ENCODE data around the gene CABP2. TPM values are rescaled to one million over a fixed set of nuclear protein-coding genes. Genes with fewer than 3 reads are reported as not detected.

The CABP2 gene
- total RNA-seq, 1 experiment from 2014 or later = not detected

DNA sequence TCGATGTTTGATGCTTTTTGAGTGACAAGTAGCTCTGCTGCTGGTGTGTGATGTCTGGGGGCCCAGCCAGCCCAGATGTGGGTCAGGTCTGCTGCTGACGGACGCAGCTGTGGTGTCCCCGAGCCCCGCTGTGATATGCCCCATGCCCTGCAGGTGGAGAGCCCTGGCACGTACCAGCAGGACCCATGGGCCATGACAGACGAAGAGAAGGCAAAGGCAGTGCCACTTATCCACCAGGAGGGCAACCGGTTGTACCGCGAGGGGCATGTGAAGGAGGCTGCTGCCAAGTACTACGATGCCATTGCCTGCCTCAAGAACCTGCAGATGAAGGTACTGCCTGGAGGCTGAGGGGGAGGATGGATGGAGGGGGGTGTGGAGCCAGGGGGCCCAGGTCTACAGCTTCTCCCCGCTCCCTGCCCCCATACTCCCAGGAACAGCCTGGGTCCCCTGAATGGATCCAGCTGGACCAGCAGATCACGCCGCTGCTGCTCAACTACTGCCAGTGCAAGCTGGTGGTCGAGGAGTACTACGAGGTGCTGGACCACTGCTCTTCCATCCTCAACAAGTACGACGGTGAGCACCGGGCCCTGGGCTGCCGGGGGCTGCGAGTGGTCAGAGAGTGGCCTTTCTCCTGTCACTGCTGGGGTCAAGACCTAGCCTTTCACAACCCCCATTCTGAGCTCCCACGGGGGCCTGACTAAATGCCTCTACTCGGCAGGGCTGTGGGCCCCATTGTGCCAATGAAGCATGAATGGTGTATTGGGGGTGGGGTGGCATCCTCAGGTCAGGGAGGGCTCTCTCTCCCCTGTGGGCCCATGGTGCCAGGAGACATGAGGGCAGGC lies 33.1 kb downstream of the CABP2 start:
- ChIA-PET POLR2A (ENCODE audit: unreplicated experiment) (no interaction called here), CTCF (no interaction called here)
- Histone ChIP-seq H3K4me1 (ENCODE audit: insufficient read depth, low read length) (no peaks in the 10 kb centered on the region), H3K27me3 (ENCODE audit: low read length) (no peaks in the 10 kb centered on the region), H2AFZ (ENCODE audit: low read length) (no peak overlapping the region), H4K20me1 (ENCODE audit: low read length) (no peaks in the 10 kb centered on the region), H3K79me2 (ENCODE audit: low read length) (peaks cover 2% of the 10 kb centered on the region), H3K27ac (ENCODE audit: low read length) (no peak overlapping the region), H3K9ac (ENCODE audit: low read length) (no peak overlapping the region), H3K9me2 (replicated peaks; ENCODE audit: low read length) (no peaks in the 10 kb centered on the region), H3K36me3 (ENCODE audit: low read depth, low read length) (no peaks in the 10 kb centered on the region; the same call in 1 of the 2 replicates), H3K4me2 (ENCODE audit: low read length) (no peak overlapping the region), H3K9me3 (ENCODE audit: low read length) (no peaks in the 10 kb centered on the region), H3F3A (ENCODE audit: low read length, unreplicated experiment) (no peaks in the 10 kb centered on the region), H3K4me3 (ENCODE audit: low read length) (no peak overlapping the region)
- ATAC-seq = no peak; the same call in 1 of the 2 replicates
- TF ChIP-seq, protein P1, sequence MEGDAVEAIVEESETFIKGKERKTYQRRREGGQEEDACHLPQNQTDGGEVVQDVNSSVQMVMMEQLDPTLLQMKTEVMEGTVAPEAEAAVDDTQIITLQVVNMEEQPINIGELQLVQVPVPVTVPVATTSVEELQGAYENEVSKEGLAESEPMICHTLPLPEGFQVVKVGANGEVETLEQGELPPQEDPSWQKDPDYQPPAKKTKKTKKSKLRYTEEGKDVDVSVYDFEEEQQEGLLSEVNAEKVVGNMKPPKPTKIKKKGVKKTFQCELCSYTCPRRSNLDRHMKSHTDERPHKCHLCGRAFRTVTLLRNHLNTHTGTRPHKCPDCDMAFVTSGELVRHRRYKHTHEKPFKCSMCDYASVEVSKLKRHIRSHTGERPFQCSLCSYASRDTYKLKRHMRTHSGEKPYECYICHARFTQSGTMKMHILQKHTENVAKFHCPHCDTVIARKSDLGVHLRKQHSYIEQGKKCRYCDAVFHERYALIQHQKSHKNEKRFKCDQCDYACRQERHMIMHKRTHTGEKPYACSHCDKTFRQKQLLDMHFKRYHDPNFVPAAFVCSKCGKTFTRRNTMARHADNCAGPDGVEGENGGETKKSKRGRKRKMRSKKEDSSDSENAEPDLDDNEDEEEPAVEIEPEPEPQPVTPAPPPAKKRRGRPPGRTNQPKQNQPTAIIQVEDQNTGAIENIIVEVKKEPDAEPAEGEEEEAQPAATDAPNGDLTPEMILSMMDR (conservative IDR thresholded peaks at IDR 0.05; ENCODE audit: low read depth, low read length) = no peak
- TF ChIP-seq EZH2 (IDR thresholded peaks at IDR 0.05; ENCODE audit: low read length, unreplicated experiment) = no peak
- DNase-seq = no peak
- TSS peak; percentile 47 for BruUV-seq (replicated peaks)
- intact Hi-C loops (cut with micrococcal nuclease) = no loop called here

DNA sequence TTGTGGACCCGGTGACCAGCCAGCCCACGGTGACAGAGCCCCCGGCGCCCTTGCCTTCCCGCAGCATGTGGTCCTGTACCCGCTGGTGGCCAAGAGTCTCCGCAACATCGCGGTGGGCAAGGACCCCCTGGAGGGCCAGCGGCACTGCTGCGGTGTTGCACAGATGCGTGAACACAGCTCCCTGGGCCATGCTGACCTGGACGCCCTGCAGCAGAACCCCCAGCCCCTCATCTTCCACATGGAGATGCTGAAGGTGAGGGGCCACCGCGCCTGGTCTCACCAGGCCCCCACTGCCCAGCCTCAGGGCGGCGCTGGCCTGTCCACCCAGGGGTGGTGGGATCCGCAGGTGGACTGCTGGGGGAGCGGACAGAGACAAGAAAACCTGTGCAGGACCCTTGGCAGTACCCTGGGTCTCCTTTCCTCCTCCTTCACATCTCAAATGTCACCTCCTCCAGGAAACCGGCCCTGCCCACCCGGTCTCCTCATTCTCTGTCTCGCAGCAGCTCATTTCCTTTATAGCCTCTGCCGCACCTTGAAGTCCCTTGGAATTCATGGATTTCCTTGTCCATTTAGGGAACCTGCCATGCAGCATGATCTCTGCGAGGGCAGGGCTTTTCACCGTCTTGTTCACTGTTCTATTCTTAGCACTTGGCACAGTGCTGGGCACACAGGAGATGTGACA lies 33.9 kb downstream of the CABP2 start:
- no peak overlapping the region for H3K9ac ChIP-seq (ENCODE audit: low read length)
- H4K20me1 ChIP-seq (ENCODE audit: low read length) = no peaks in the 10 kb centered on the region
- peaks cover 9% of the 10 kb centered on the region for H3K79me2 ChIP-seq (ENCODE audit: low read length)
- no peak overlapping the region for H3K27ac ChIP-seq (ENCODE audit: low read length)
- intact Hi-C loops (cut with micrococcal nuclease) = no loop called here
- no peaks in the 10 kb centered on the region; the same call in 1 of the 2 replicates for H3K36me3 ChIP-seq (ENCODE audit: low read depth, low read length)
- H3K4me3 ChIP-seq (ENCODE audit: low read length) = no peak overlapping the region
- TF ChIP-seq, protein P1 (conservative IDR thresholded peaks at IDR 0.05; ENCODE audit: low read depth, low read length) = no peak
- TF ChIP-seq EZH2phosphoT487 (IDR thresholded peaks at IDR 0.05; ENCODE audit: borderline replicate concordance, low read length) = no peak
- TF ChIP-seq EZH2 (IDR thresholded peaks at IDR 0.05; ENCODE audit: low read length, unreplicated experiment) = no peak
- ChIA-PET CTCF (no interaction called here), POLR2A (ENCODE audit: unreplicated experiment) (no interaction called here)
- no peaks in the 10 kb centered on the region for H3K27me3 ChIP-seq (ENCODE audit: low read length)
- H3K9me3 ChIP-seq (ENCODE audit: low read length) = no peaks in the 10 kb centered on the region
- no peaks in the 10 kb centered on the region for H3F3A ChIP-seq (ENCODE audit: low read length, unreplicated experiment)
- no TSS peak for BruUV-seq (replicated peaks)
- no peaks in the 10 kb centered on the region for H3K9me2 ChIP-seq (replicated peaks; ENCODE audit: low read length)
- no peak overlapping the region for H3K4me2 ChIP-seq (ENCODE audit: low read length)
- DNase-seq (no peak), ATAC-seq (no peak)
- no peak overlapping the region for H2AFZ ChIP-seq (ENCODE audit: low read length)
- 0 out of 2 replicates have a peak, but pooled peaks cover 2% of the 10 kb centered on the region for H3K4me1 ChIP-seq (ENCODE audit: insufficient read depth, low read length)

Data from PC-3 (cell line).